Endothelial cell of umbilical vein (primary cell): ENCODE measurements around the gene FCF1.

ENCODE experiments used
- EZH2 ChIP-seq: IDR thresholded peaks from 2 replicates; pipeline ENCODE4 v1.6.1; 2012; ENCODE audit warnings: borderline replicate concordance, low read depth, mild to moderate bottlenecking, moderate library complexity, low read length, inconsistent platforms; ENCODE audit not compliant: severe bottlenecking
- FOS ChIP-seq: IDR thresholded peaks from 2 replicates; pipeline ENCODE4 v1.6.1; 2011; ENCODE audit warnings: mild to moderate bottlenecking, low read length, moderate library complexity, borderline replicate concordance; ENCODE audit not compliant: insufficient read depth
- POLR2A ChIP-seq: IDR thresholded peaks from 2 replicates; pipeline ENCODE4 v1.6.1; 2012; ENCODE audit warnings: low read depth, mild to moderate bottlenecking, control low read depth, low read length
- POLR2AphosphoS5 ChIP-seq: IDR thresholded peaks from 2 replicates; pipeline ENCODE4 v1.6.1; 2012; ENCODE audit warnings: low read depth, mild to moderate bottlenecking, control low read depth, low read length, moderate library complexity; ENCODE audit not compliant: insufficient read depth
- TF ChIP-seq, protein P1 (sequence below), 2 donors: IDR thresholded peaks; 1 replicate in 1 of 2; 2 replicates in 1 of 2; pipeline ENCODE4 v1.5.1; 2011; ENCODE audit warnings: low read length in 2 of 2, mild to moderate bottlenecking in 2 of 2, moderate library complexity in 2 of 2, control low read depth in 1 of 2, inconsistent platforms in 1 of 2, low read depth in 1 of 2; ENCODE audit not compliant: insufficient read depth in 1 of 2; ENCODE audit errors: extremely low read depth in 1 of 2

GRCh38 chr14:74697011-74697410 is 15.9 kb upstream of the FCF1 start:
- TF ChIP-seq, protein P1, sequence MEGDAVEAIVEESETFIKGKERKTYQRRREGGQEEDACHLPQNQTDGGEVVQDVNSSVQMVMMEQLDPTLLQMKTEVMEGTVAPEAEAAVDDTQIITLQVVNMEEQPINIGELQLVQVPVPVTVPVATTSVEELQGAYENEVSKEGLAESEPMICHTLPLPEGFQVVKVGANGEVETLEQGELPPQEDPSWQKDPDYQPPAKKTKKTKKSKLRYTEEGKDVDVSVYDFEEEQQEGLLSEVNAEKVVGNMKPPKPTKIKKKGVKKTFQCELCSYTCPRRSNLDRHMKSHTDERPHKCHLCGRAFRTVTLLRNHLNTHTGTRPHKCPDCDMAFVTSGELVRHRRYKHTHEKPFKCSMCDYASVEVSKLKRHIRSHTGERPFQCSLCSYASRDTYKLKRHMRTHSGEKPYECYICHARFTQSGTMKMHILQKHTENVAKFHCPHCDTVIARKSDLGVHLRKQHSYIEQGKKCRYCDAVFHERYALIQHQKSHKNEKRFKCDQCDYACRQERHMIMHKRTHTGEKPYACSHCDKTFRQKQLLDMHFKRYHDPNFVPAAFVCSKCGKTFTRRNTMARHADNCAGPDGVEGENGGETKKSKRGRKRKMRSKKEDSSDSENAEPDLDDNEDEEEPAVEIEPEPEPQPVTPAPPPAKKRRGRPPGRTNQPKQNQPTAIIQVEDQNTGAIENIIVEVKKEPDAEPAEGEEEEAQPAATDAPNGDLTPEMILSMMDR (IDR thresholded peaks at IDR 0.05; ENCODE audit: extremely low read depth in 1 of 2, insufficient read depth in 1 of 2, low read depth in 1 of 2, low read length in 2 of 2): no peak
- TF ChIP-seq FOS: no peak
- TF ChIP-seq EZH2: no peak
- no peak for TF ChIP-seq POLR2A
- no peak for TF ChIP-seq POLR2AphosphoS5
